ENCODE measurements around the gene PPM1E. TPM values are rescaled to one million over a fixed set of nuclear protein-coding genes. Genes with fewer than 3 reads are reported as not detected.
"Not testable (repeated sequence)": the region's sequence is repeated elsewhere in the genome, so short reads cannot be mapped to it uniquely, and the experiment has no call there.

The PPM1E gene
- total RNA-seq, 4 donors from 2014 or later, result 0.14 TPM; not detected in 3

DNA sequence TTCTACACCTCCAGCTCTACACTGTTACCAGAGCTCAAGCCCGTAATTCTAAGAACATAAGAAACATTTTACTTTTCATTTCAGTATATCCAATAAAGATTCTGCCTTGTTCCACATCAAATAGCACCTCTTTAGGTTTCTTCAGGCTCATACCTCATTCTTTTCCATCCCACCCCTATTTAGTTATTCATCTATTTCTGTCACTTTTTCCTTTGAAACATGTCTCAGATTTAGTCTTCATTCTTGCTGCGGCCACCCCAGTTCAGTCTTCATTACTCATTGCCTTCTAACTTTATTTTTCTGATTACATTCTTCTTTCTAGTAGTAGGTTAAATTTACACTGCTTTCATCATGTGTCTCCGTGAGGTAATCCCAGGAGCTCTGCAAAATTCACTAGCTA is 33.5 kb downstream of the PPM1E start:
- peaks cover 7% of the 10 kb centered on the region for H3K27me3 ChIP-seq
- DNase-seq, result no peak
- TF ChIP-seq POLR2AphosphoS5 (IDR thresholded peaks at IDR 0.05) (no peak), CTCF (IDR thresholded peaks at IDR 0.05) (no peak), POLR2A (IDR thresholded peaks at IDR 0.05) (no peak), EP300 (IDR thresholded peaks at IDR 0.05; ENCODE audit: low read depth) (no peak)
- no peak overlapping the region for H3K4me3 ChIP-seq
- no peaks in the 10 kb centered on the region for H3K36me3 ChIP-seq
- in situ Hi-C loops (cut with MboI; ENCODE audit: low pct_ligation_motif_present in 1 of 4, low pct_unique_long_range_greater_than_20kb in 1 of 4, low sequenced_read_pairs in 3 of 4), result no loop called here
- no peaks in the 10 kb centered on the region for H3K4me1 ChIP-seq
- 81 to 85% methylated on average over 3 of the region's 3 CpGs for WGBS, 2 donors (ENCODE audit: low coverage in 1 of 2)
- intact Hi-C loops (cut with DNase I; ENCODE audit: low total_unique reads), result no loop called here
- no peak overlapping the region for H3K27ac ChIP-seq
- H3K9me3 ChIP-seq, result no peaks in the 10 kb centered on the region

GRCh38 chr17:58789831-58790230 is 34.2 kb downstream of the PPM1E start:
- no peak overlapping the region for H3K27ac ChIP-seq
- in situ Hi-C loops (cut with MboI; ENCODE audit: low pct_ligation_motif_present in 1 of 4, low pct_unique_long_range_greater_than_20kb in 1 of 4, low sequenced_read_pairs in 3 of 4), result no loop called here
- DNase-seq, result no peak
- no peaks in the 10 kb centered on the region for H3K9me3 ChIP-seq
- H3K36me3 ChIP-seq, result no peaks in the 10 kb centered on the region
- H3K27me3 ChIP-seq, result peaks cover 7% of the 10 kb centered on the region
- no peak overlapping the region for H3K4me3 ChIP-seq
- H3K4me1 ChIP-seq, result no peaks in the 10 kb centered on the region
- 93% methylated on average over 1 of the region's 1 CpG; no CpG with 5 or more reads in 1 of the 2 donors for WGBS, 2 donors (ENCODE audit: low coverage in 1 of 2)
- TF ChIP-seq CTCF (IDR thresholded peaks at IDR 0.05) (no peak), EP300 (IDR thresholded peaks at IDR 0.05; ENCODE audit: low read depth) (no peak), POLR2A (IDR thresholded peaks at IDR 0.05) (no peak), POLR2AphosphoS5 (IDR thresholded peaks at IDR 0.05) (no peak)
- intact Hi-C loops (cut with DNase I; ENCODE audit: low total_unique reads), result no loop called here

DNA sequence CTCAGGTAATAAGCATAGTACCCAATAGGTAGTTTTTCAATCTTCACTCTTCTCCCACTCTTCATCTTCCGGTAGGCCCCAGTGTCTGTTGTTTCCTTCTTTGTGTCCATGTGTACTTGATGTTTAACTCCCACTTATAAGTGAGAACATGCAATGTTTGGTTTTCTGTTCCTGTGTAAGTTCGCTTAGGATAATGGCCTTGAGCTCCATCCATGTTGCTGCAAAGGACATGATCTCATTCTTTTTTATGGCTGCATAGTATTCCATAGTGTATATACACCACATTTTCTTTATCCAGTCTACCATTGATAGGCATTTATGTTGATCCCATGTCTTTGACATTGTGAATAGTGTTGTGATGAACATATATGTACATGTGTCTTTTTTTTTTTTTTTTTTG is 38.9 kb downstream of the PPM1E start:
- H3K36me3 ChIP-seq; intact Hi-C loops (cut with DNase I; ENCODE audit: low total_unique reads); H3K9me3 ChIP-seq; H3K27ac ChIP-seq; in situ Hi-C loops (cut with MboI; ENCODE audit: low pct_ligation_motif_present in 1 of 4, low pct_unique_long_range_greater_than_20kb in 1 of 4, low sequenced_read_pairs in 3 of 4); H3K4me1 ChIP-seq; H3K27me3 ChIP-seq; H3K4me3 ChIP-seq; DNase-seq: not testable (repeated sequence)
- 93 to 96% methylated on average over 2 of the region's 2 CpGs for WGBS, 2 donors (ENCODE audit: low coverage in 1 of 2)

GRCh38 chr17:58802188-58802587 is 46.5 kb downstream of the PPM1E start:
- in situ Hi-C loops (cut with MboI; ENCODE audit: low pct_ligation_motif_present in 1 of 4, low pct_unique_long_range_greater_than_20kb in 1 of 4, low sequenced_read_pairs in 3 of 4), result no loop called here
- no peak for TF ChIP-seq CTCF (IDR thresholded peaks at IDR 0.05)
- 80 to 83% methylated on average over 1 of the region's 1 CpG for WGBS, 2 donors (ENCODE audit: low coverage in 1 of 2)
- Histone ChIP-seq H3K27me3 (no peaks in the 10 kb centered on the region), H3K27ac (no peak overlapping the region), H3K9me3 (no peaks in the 10 kb centered on the region), H3K4me3 (no peak overlapping the region), H3K4me1 (no peaks in the 10 kb centered on the region), H3K36me3 (no peaks in the 10 kb centered on the region)
- intact Hi-C loops (cut with DNase I; ENCODE audit: low total_unique reads), result no loop called here
- DNase-seq, result no peak

DNA sequence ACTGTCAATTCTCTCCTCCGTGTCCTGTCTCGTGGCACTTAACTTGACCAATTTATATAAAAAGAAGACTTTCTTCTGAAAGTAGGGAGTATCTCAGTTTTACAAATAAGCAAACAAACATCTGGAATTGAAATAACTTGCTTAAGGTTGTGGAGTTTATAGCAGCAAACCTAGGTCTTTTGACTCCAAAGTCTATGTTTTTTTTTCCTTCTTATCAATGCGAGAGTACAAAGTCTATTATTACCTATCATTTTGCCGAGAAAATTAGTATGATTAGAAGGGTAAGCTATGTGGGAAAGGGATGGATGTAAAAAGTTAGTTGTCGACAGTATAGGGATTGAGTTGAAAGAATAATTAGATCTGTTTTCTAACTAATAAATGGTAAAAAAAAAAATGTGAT is 50.4 kb downstream of the PPM1E start:
- TF ChIP-seq EP300 (IDR thresholded peaks at IDR 0.05; ENCODE audit: low read depth) (no peak), POLR2A (IDR thresholded peaks at IDR 0.05) (no peak), CTCF (IDR thresholded peaks at IDR 0.05) (no peak), POLR2AphosphoS5 (IDR thresholded peaks at IDR 0.05) (no peak)
- no peak for DNase-seq
- no peak overlapping the region for H3K27ac ChIP-seq
- intact Hi-C loops (cut with DNase I; ENCODE audit: low total_unique reads) (no loop called here), in situ Hi-C loops (cut with MboI; ENCODE audit: low pct_ligation_motif_present in 1 of 4, low pct_unique_long_range_greater_than_20kb in 1 of 4, low sequenced_read_pairs in 3 of 4) (no loop called here)
- no peaks in the 10 kb centered on the region for H3K27me3 ChIP-seq
- no peaks in the 10 kb centered on the region for H3K4me1 ChIP-seq
- 61 to 70% methylated on average over 5 of the region's 5 CpGs for WGBS, 2 donors (ENCODE audit: low coverage in 1 of 2)
- H3K9me3 ChIP-seq, result no peaks in the 10 kb centered on the region
- no peak overlapping the region for H3K4me3 ChIP-seq
- H3K36me3 ChIP-seq, result no peaks in the 10 kb centered on the region

Measured in transverse colon (tissue), 4 donors.